Measurements from ENCODE around the gene TRABD.
"Not testable (repeated sequence)": the region's sequence is repeated elsewhere in the genome, so short reads cannot be mapped to it uniquely, and the experiment has no call there.

Gene TRABD, protein sequence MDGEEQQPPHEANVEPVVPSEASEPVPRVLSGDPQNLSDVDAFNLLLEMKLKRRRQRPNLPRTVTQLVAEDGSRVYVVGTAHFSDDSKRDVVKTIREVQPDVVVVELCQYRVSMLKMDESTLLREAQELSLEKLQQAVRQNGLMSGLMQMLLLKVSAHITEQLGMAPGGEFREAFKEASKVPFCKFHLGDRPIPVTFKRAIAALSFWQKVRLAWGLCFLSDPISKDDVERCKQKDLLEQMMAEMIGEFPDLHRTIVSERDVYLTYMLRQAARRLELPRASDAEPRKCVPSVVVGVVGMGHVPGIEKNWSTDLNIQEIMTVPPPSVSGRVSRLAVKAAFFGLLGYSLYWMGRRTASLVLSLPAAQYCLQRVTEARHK

GRCh38 chr22:50185375-50186087 lies at the start of gene TRABD:
Gene TRABD (plus strand): TSS chr22:50185913. CDS start chr22:50193061, 7,148 bp downstream.
- peak within 1 kb of the TSS; percentile 80 for H3K4me2 ChIP-seq (ENCODE audit: low read depth, low read length, poor library complexity, severe bottlenecking)
- no peak within 1 kb of the TSS for H2AFZ ChIP-seq (ENCODE audit: low read length)
- no peaks in the 10 kb centered on the region for H3K27me3 ChIP-seq (ENCODE audit: insufficient read depth, low read length, poor library complexity, severe bottlenecking)
- H3K9me3 ChIP-seq (ENCODE audit: insufficient read depth, low read depth, low read length): no peaks in the 10 kb centered on the region
- H3K79me2 ChIP-seq (ENCODE audit: insufficient read depth, low read length): peaks cover 37% of the 10 kb centered on the region
- H3K9me2 ChIP-seq (replicated peaks; ENCODE audit: low read depth, low read length): no peaks in the 10 kb centered on the region
- H3K4me3 ChIP-seq (ENCODE audit: low read length, poor library complexity, severe bottlenecking): peak within 1 kb of the TSS; percentile 77
- H4K20me1 ChIP-seq (ENCODE audit: insufficient read depth, low read length, poor library complexity, severe bottlenecking): peaks cover 12% of the 10 kb centered on the region
- no peaks in the 10 kb centered on the region for H3K36me3 ChIP-seq (ENCODE audit: insufficient read depth, low read length)
- H3K9ac ChIP-seq (ENCODE audit: low read depth, low read length, poor library complexity, severe bottlenecking): peak within 1 kb of the TSS; percentile 92
- H3K4me1 ChIP-seq (ENCODE audit: insufficient read depth, low read length, poor library complexity, severe bottlenecking): peaks cover 29% of the 10 kb centered on the region
- H3F3A ChIP-seq (ENCODE audit: low read depth): no peaks in the 10 kb centered on the region
- TF ChIP-seq, protein P1, sequence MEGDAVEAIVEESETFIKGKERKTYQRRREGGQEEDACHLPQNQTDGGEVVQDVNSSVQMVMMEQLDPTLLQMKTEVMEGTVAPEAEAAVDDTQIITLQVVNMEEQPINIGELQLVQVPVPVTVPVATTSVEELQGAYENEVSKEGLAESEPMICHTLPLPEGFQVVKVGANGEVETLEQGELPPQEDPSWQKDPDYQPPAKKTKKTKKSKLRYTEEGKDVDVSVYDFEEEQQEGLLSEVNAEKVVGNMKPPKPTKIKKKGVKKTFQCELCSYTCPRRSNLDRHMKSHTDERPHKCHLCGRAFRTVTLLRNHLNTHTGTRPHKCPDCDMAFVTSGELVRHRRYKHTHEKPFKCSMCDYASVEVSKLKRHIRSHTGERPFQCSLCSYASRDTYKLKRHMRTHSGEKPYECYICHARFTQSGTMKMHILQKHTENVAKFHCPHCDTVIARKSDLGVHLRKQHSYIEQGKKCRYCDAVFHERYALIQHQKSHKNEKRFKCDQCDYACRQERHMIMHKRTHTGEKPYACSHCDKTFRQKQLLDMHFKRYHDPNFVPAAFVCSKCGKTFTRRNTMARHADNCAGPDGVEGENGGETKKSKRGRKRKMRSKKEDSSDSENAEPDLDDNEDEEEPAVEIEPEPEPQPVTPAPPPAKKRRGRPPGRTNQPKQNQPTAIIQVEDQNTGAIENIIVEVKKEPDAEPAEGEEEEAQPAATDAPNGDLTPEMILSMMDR (conservative IDR thresholded peaks at IDR 0.05; ENCODE audit: low read length): no peak
- no peak for TF ChIP-seq EZH2phosphoT487 (IDR thresholded peaks at IDR 0.05; ENCODE audit: borderline replicate concordance)

DNA sequence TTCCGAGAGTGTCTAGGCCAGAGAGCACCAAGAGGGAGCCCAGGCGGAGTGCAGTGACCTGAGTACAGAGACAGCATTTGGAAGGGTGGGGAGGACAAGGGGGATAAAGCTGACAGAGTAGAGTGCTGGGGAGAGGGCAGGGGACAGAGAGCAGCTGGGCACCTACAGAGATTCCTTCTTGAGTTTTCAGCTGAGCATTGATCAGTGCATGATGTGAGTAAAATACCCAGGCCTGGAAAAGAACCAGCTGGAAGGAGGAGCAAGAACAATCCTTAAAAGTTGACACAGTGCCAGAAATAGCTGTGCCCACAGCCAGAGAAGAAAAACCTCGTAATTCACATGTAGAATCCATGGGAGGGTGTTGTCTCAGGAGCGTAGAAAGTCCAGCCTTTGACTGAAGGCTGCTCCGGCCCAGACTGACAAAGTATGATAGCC lies 49.1 kb upstream of the TRABD start:
- Histone ChIP-seq H3F3A (ENCODE audit: low read depth) (no peaks in the 10 kb centered on the region), H4K20me1 (ENCODE audit: insufficient read depth, low read length, poor library complexity, severe bottlenecking) (no peaks in the 10 kb centered on the region), H3K9me2 (replicated peaks; ENCODE audit: low read depth, low read length) (no peaks in the 10 kb centered on the region), H3K4me2 (ENCODE audit: low read depth, low read length, poor library complexity, severe bottlenecking) (no peak overlapping the region), H3K9ac (ENCODE audit: low read depth, low read length, poor library complexity, severe bottlenecking) (no peak overlapping the region), H3K9me3 (ENCODE audit: insufficient read depth, low read depth, low read length) (no peaks in the 10 kb centered on the region), H3K79me2 (ENCODE audit: insufficient read depth, low read length) (no peaks in the 10 kb centered on the region), H3K27me3 (ENCODE audit: insufficient read depth, low read length, poor library complexity, severe bottlenecking) (no peaks in the 10 kb centered on the region), H3K4me3 (ENCODE audit: low read length, poor library complexity, severe bottlenecking) (no peak overlapping the region), H2AFZ (ENCODE audit: low read length) (no peak overlapping the region), H3K4me1 (ENCODE audit: insufficient read depth, low read length, poor library complexity, severe bottlenecking) (no peaks in the 10 kb centered on the region), H3K36me3 (ENCODE audit: insufficient read depth, low read length) (no peaks in the 10 kb centered on the region)
- TF ChIP-seq, protein P1 (conservative IDR thresholded peaks at IDR 0.05; ENCODE audit: low read length): no peak
- no peak for TF ChIP-seq EZH2phosphoT487 (IDR thresholded peaks at IDR 0.05; ENCODE audit: borderline replicate concordance)

GRCh38 chr22:50137277-50137676 lies 48.4 kb upstream of the TRABD start:
- H3K4me1 ChIP-seq (ENCODE audit: insufficient read depth, low read length, poor library complexity, severe bottlenecking); H3K9ac ChIP-seq (ENCODE audit: low read depth, low read length, poor library complexity, severe bottlenecking); H3K4me2 ChIP-seq (ENCODE audit: low read depth, low read length, poor library complexity, severe bottlenecking); H3K27me3 ChIP-seq (ENCODE audit: insufficient read depth, low read length, poor library complexity, severe bottlenecking); H3K79me2 ChIP-seq (ENCODE audit: insufficient read depth, low read length); H2AFZ ChIP-seq (ENCODE audit: low read length); H3K4me3 ChIP-seq (ENCODE audit: low read length, poor library complexity, severe bottlenecking); H3K9me2 ChIP-seq (replicated peaks; ENCODE audit: low read depth, low read length); H3F3A ChIP-seq (ENCODE audit: low read depth); H4K20me1 ChIP-seq (ENCODE audit: insufficient read depth, low read length, poor library complexity, severe bottlenecking); H3K9me3 ChIP-seq (ENCODE audit: insufficient read depth, low read depth, low read length); H3K36me3 ChIP-seq (ENCODE audit: insufficient read depth, low read length): not testable (repeated sequence)

All from Loucy (cell line).